Stimulated activated CD4-positive, alpha-beta T cell treated with anti-CD3 and anti-CD28 coated beads, TNF-alpha, amount 100 ng/mL, for 4 hours (primary cell): ENCODE measurements around the gene GOLT1A.
A peak's percentile ranks its signal among the peaks of the same experiment; 100 is the strongest.

Experiments used
- DNase-seq, 3 experiments: peaks; one replicate each; pipeline ENCODE4 v3.0.0-alpha.2; 2020; ENCODE audit warnings: low read depth in 3 of 3

Gene GOLT1A

GRCh38 chr1:204161609-204162493, 51.9 kb downstream of the GOLT1A start:
- no peak for DNase-seq

DNA sequence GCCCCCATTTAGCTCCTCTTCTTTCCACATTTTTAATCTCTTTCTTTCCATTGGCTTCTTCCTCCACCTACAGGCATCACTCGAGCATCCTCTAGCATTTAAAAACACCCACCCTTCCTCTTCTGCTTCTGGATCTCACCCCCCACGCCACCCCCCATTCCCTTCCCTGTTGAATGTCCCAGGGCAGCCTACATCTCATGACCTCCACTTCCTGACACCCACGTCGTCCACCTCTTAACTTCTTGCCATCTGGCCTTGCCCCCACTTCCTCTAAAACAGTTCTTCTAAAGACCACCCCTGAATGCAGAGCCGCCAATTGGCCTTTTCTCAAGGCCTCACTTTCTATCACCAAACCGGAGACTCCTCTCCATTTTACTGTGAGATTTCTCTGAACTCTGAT, 55.8 kb downstream of the GOLT1A start:
- DNase-seq, result no peak

DNA sequence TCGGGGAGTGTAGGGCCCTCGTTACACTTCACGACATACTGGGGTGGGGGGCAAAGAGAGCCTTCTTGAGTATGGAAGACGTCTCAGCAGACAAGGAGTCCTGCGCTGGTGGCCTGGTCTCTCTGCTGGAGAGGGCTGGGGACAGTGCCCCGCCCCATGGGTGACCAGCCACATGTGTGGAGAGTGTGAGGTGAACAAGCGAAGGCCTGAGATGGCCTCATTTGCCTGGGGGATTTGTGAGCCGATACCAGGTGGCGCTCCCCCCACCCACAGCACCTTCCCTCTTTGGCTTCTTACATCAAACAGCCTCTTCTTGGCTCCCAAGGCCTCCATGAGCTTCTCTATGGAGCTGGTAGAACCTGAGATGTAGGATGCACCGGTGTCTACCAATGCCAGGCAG, 57.9 kb downstream of the GOLT1A start:
- no peak for DNase-seq

GRCh38 chr1:204154568-204155255, 59.1 kb downstream of the GOLT1A start:
- DNase-seq, result no peak

- no peak for DNase-seq
Measured at GRCh38 chr1:204153667-204154066, 60.1 kb downstream of the GOLT1A start.

- DNase-seq, result no peak
Measured at GRCh38 chr1:204152310-204153044, 61.3 kb downstream of the GOLT1A start.

GRCh38 chr1:204151552-204152309, 62.1 kb downstream of the GOLT1A start, which contains the start of gene ETNK2:
Gene ETNK2, minus strand, starts transcription at chr1:204152044. Its CDS starts 192 bp downstream, at chr1:204151852.
- DNase-seq, result peak; percentile 24 to 49 (median 32)

DNA sequence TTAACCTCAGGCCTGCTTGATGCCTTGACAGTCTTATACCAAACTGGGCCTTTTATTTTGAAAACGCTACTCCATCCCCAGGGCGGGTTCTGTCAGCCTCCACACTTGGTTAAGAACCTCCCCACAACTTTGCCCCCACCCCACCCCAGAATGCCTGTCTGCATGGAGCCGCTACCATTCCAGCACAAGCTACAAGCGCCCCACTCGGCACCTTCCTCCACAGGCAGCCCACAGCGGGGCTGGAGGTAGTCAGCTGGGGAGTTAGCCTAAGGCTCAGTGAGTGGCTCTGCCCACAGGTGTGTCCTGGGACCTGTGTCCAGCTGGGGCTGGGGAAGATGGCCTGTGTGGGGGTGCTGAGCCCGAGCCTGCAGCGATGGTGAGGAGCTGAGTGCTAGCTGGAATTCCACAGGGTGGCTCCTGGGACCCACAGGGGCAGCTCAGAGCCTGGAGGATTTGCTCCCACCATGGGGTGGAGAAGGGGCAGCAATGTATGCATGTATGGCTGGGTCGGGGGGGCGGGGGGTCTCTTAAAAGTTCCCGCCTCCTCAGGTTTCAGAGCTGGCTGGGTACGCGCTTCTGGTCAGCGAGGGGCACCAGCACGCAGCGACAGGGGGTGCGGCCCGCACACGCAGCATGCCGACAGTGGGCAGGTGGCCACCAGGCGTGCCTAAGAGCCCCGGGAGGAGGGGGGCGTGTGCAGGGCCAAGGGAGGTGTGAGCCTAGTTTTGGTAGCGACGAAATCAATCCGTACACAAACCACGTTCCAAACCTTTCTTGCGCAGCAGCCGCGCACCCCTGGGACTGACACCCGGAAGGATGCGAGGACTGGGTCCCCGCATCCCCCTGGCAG, 62.9 kb downstream of the GOLT1A start:
- no peak for DNase-seq

DNA sequence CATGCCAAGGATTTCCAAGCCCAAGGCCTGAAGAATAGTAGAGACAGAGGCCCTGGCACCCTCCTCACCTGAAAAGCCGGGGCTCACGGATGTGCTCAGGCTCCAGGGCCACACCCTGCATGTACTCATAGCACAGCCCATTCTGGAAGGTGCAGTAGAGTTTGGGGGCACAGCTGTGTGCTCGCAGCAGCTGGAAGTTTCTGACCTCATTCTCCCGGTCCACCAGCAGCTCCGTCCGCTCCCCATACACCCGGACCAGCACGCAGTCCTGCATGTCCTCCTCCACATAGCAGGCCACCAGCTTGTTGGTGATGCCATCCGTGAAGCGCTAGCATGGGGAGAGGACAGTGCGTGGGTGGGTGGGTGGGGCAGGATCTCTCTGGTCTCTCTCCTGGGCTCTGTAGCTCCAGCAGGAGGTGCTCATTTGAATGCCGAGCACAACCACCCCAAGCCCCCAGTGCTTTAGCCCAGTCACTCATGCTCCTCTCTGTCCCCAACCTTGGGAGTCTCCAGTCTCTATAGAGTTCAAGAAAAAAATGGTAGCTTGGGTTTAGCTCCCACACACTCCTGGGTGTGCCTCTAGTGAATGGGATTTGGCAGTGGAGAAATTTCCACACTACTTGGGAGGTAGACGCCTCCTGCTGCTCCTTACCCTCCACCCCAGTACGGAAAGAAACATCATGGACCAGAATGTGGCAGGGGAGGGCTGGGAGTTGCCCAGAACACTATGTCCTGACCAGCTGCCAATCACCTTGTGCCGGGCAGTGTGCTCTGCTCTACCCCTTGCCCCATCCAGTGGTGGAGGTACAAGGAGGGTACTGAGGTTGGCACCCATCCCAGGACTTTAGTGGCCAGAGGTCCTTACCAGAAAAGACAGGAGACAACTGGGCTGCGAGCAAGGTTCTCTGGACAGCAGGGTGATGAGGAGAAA, 63.9 kb downstream of the GOLT1A start:
- DNase-seq, result no peak

DNA sequence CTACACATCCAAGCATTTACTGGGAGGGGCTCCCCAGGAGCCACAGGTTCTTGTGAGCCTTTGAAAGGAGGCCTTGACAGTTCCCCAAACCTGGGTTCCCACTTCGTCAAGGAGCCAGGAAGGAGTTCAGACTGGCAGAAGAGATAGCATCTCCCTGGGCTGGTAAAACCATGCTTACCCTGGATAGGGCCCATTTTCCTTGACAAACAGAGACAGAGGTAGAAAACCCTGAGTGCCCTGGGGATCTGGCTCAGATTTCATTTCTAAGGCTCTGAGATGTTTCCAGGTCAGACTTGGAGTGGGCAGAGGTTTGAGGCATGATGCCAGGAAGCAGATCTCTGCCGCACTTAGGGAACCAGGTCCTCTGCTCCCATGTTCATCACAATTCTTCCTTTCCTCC, 64.7 kb downstream of the GOLT1A start:
- no peak for DNase-seq
